K562 (cell line): ENCODE data around the gene BRPF1. TPM values are rescaled to one million over a fixed set of nuclear protein-coding genes. Genes with fewer than 3 reads are reported as not detected.

Experiments
- ETV6 ChIP-seq, 3 experiments: fragments of 150-350 bp in 1 of 3; sonication (generic) in 1 of 3; formaldehyde crosslinking in 1 of 3; IDR thresholded peaks; 2 replicates each; pipeline versions ENCODE4 v1.6.1 to v1.8.0; 2014 to 2022; ENCODE audit warnings: borderline replicate concordance in 2 of 3, low read depth in 2 of 3, antibody characterized with exemption in 1 of 3, low read length in 1 of 3, mild to moderate bottlenecking in 1 of 3, missing genetic modification reagents in 1 of 3
- MEF2A ChIP-seq: IDR thresholded peaks from 2 replicates; pipeline ENCODE4 v1.6.1; 2011; ENCODE audit warnings: low read depth, mild to moderate bottlenecking, low read length, moderate library complexity; ENCODE audit not compliant: control insufficient read depth
- MEIS2 ChIP-seq: fragments of 450-650 bp; IDR thresholded peaks from 2 replicates; pipeline ENCODE4 v1.6.1; 2014; ENCODE audit warnings: mild to moderate bottlenecking; ENCODE audit not compliant: partially characterized antibody
- MITF ChIP-seq: IDR thresholded peaks from 2 replicates; pipeline ENCODE4 v1.6.1; 2014; ENCODE audit warnings: antibody characterized with exemption
- PCBP2 ChIP-seq: fragments of 200-400 bp; formaldehyde crosslinking; IDR thresholded peaks from 2 replicates; pipeline ENCODE4 v1.6.1; 2018; ENCODE audit warnings: low read length, low read depth, mild to moderate bottlenecking, moderate library complexity; ENCODE audit not compliant: poor library complexity, severe bottlenecking
- PHB2 ChIP-seq: fragments of 450-650 bp; IDR thresholded peaks from 2 replicates; pipeline ENCODE4 v1.6.1; 2017; ENCODE audit warnings: low read depth
- TCF3 ChIP-seq: sonication (generic); formaldehyde crosslinking; IDR thresholded peaks from 2 replicates; pipeline ENCODE4 v1.4.0; 2020; ENCODE audit warnings: mild to moderate bottlenecking, missing genetic modification reagents
- TCFL5 ChIP-seq: fragments of 250-450 bp; sonication (Bioruptor Pico); conservative IDR thresholded peaks from 2 replicates; pipeline ENCODE4 v1.6.1; 2021; ENCODE audit warnings: mild to moderate bottlenecking, moderate library complexity, matching md5 sums
- TEAD1 ChIP-seq, 2 experiments: fragments of 450-650 bp in 1 of 2; sonication (generic) in 1 of 2; formaldehyde crosslinking; IDR thresholded peaks; 2 replicates each; pipeline versions ENCODE4 v1.4.0 to v1.8.0; 2020 to 2022; ENCODE audit warnings: mild to moderate bottlenecking in 2 of 2, missing genetic modification reagents in 1 of 2
- THRA ChIP-seq: fragments of 450-650 bp; IDR thresholded peaks from 2 replicates; pipeline ENCODE4 v1.6.1; 2017; ENCODE audit warnings: mild to moderate bottlenecking, moderate library complexity
- ZBED1 ChIP-seq: IDR thresholded peaks from 2 replicates; pipeline ENCODE4 v1.6.1; 2014
- polyA plus RNA-seq, 8 experiments: library from polyadenylated mRNA; depleted of rRNA in 4 of 8; stranded (reverse) in 5 of 8; unstranded in 3 of 8; fragments of >200 nt; fragmentation: Nextera tagmentation in 2 of 8; fragmentation: Illumina TruSeq in 1 of 8; extraction: Ambion mirVana in 2 of 8; extraction: Trizol in 1 of 8; gene quantifications; 2 replicates each; pipeline versions ENCODE4 v1.2.1 to v1.2.3, GENCODE V29; 2011 to 2014; ENCODE audit warnings: inconsistent platforms in 1 of 8, missing spikeins in 1 of 8
- total RNA-seq, 7 experiments: library from RNA; depleted of rRNA in 6 of 7; stranded (reverse); fragments of >200 nt in 6 of 7; fragmentation: Illumina TruSeq in 2 of 7; extraction: Trizol in 2 of 7; gene quantifications; 2 replicates each; pipeline versions ENCODE4 v1.2.1 to v1.2.3, GENCODE V29; 2011 to 2021; ENCODE audit warnings: low replicate concordance in 1 of 7
- TF ChIP-seq, protein P1 (sequence below): fragments of 250-450 bp; sonication (Bioruptor Pico); IDR thresholded peaks from 2 replicates; pipeline ENCODE4 v1.8.0; 2022; ENCODE audit warnings: moderate library complexity, mild to moderate bottlenecking, inconsistent platforms
- TF ChIP-seq, protein P2 (sequence below), 2 experiments: fragments of 450-650 bp in 1 of 2; IDR thresholded peaks; 2 replicates each; pipeline ENCODE4 v1.6.1; 2011 to 2017; ENCODE audit warnings: low read depth in 2 of 2, antibody characterized with exemption in 1 of 2, borderline replicate concordance in 1 of 2, low read length in 1 of 2, mild to moderate bottlenecking in 1 of 2, mixed read lengths in 1 of 2; ENCODE audit not compliant: control insufficient read depth in 1 of 2
- TF ChIP-seq, protein P3 (sequence below): fragments of 250-450 bp; sonication (Bioruptor Pico); IDR thresholded peaks from 2 replicates; pipeline ENCODE4 v1.4.0; 2020; ENCODE audit warnings: mild to moderate bottlenecking, moderate library complexity, borderline replicate concordance

The BRPF1 gene
- total and polyA plus RNA-seq, 9 of the 15 experiments (the other 6 are each of a cell fraction or from before 2014, with no cell fraction given): 1.1 to 40.2 (median 23.5) TPM

GRCh38 chr3:9704347-9705322 is 26.9 kb upstream of the BRPF1 start (continued):
- TF ChIP-seq MEIS2 (no peak), PHB2 (no peak), PCBP2 (no peak), ZBED1 (no peak), TCFL5 (CRISPR knock-in tag) (no peak), ETV6 (IDR thresholded peaks at IDR 0.05; ENCODE audit: borderline replicate concordance in 1 of 2, low read depth in 2 of 2, low read length in 1 of 2) (no peak), ETV6 (CRISPR knock-in tag; IDR thresholded peaks at IDR 0.05; ENCODE audit: borderline replicate concordance) (peak; percentile 66; the same call in 1 of the 2 replicates), TCF3 (CRISPR knock-in tag) (no peak), TEAD1 (CRISPR knock-in tag; IDR thresholded peaks at IDR 0.05) (peak in 1 of 2 experiments; percentile 90; a peak in 2 of 4 replicates), MEF2A (no peak), THRA (no peak), MITF (no peak)
- TF ChIP-seq, protein P1, sequence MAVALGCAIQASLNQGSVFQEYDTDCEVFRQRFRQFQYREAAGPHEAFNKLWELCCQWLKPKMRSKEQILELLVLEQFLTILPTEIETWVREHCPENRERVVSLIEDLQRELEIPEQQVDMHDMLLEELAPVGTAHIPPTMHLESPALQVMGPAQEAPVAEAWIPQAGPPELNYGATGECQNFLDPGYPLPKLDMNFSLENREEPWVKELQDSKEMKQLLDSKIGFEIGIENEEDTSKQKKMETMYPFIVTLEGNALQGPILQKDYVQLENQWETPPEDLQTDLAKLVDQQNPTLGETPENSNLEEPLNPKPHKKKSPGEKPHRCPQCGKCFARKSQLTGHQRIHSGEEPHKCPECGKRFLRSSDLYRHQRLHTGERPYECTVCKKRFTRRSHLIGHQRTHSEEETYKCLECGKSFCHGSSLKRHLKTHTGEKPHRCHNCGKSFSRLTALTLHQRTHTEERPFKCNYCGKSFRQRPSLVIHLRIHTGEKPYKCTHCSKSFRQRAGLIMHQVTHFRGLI: no peak
- TF ChIP-seq, protein P2, sequence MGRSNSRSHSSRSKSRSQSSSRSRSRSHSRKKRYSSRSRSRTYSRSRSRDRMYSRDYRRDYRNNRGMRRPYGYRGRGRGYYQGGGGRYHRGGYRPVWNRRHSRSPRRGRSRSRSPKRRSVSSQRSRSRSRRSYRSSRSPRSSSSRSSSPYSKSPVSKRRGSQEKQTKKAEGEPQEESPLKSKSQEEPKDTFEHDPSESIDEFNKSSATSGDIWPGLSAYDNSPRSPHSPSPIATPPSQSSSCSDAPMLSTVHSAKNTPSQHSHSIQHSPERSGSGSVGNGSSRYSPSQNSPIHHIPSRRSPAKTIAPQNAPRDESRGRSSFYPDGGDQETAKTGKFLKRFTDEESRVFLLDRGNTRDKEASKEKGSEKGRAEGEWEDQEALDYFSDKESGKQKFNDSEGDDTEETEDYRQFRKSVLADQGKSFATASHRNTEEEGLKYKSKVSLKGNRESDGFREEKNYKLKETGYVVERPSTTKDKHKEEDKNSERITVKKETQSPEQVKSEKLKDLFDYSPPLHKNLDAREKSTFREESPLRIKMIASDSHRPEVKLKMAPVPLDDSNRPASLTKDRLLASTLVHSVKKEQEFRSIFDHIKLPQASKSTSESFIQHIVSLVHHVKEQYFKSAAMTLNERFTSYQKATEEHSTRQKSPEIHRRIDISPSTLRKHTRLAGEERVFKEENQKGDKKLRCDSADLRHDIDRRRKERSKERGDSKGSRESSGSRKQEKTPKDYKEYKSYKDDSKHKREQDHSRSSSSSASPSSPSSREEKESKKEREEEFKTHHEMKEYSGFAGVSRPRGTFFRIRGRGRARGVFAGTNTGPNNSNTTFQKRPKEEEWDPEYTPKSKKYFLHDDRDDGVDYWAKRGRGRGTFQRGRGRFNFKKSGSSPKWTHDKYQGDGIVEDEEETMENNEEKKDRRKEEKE (IDR thresholded peaks at IDR 0.05; ENCODE audit: borderline replicate concordance in 1 of 2, control insufficient read depth in 1 of 2, low read depth in 2 of 2, low read length in 1 of 2): no peak
- TF ChIP-seq, protein P3, sequence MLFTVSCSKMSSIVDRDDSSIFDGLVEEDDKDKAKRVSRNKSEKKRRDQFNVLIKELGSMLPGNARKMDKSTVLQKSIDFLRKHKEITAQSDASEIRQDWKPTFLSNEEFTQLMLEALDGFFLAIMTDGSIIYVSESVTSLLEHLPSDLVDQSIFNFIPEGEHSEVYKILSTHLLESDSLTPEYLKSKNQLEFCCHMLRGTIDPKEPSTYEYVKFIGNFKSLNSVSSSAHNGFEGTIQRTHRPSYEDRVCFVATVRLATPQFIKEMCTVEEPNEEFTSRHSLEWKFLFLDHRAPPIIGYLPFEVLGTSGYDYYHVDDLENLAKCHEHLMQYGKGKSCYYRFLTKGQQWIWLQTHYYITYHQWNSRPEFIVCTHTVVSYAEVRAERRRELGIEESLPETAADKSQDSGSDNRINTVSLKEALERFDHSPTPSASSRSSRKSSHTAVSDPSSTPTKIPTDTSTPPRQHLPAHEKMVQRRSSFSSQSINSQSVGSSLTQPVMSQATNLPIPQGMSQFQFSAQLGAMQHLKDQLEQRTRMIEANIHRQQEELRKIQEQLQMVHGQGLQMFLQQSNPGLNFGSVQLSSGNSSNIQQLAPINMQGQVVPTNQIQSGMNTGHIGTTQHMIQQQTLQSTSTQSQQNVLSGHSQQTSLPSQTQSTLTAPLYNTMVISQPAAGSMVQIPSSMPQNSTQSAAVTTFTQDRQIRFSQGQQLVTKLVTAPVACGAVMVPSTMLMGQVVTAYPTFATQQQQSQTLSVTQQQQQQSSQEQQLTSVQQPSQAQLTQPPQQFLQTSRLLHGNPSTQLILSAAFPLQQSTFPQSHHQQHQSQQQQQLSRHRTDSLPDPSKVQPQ (CRISPR knock-in tag): no peak
